NOMO-1 treated with dmso at 0.1 percent for 144 hours (cell line): ENCODE results near the gene GCGR.

Source experiments
- DNase-seq: peaks from one replicate; lab custom pipeline; 2025; ENCODE audit not compliant: unreplicated experiment; lab: John Stamatoyannopoulos, UW

Gene GCGR

DNA sequence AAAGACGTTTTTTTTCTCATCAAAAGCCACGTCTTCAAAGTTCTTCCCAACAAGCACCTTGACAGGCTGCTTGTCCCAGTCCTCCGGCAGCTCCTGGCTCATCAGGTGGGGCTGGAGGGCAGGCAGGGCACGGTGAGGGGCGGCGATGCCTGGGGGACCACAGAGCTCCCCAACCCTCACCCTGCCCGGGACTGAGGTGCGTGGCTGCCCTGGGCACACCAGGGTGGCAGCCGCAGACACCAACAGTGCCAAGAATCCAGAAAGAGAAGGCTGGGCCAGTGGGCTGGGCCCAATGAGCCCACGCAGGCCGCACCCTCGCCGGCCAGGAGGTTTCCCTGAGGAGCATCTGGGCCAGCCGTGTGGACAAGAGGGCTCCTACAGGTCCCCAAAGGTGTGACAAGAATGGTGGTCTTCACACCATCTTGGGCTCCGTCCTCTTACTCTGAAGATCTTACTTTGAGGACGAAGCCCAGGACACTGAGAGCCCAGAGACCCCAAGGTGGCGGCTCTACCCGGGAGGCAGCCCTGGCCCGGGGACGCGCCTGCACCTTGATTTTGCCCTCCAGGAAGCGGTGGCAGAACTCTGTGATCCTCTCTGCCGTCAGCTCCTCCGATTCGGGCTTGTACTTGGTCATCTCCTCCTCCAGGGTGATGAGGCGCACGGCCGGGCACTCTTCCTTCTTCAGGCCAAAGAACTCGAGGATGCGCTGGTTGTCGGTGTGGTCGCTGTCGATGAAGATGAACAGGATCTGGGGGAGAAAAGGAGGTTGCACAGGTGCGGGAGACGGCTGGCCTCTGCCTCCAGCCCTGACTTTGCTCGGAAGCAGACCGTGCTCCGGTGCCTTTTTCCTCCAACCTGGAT, 42.2 kb downstream of the GCGR start:
- DNase-seq, result no peak

DNA sequence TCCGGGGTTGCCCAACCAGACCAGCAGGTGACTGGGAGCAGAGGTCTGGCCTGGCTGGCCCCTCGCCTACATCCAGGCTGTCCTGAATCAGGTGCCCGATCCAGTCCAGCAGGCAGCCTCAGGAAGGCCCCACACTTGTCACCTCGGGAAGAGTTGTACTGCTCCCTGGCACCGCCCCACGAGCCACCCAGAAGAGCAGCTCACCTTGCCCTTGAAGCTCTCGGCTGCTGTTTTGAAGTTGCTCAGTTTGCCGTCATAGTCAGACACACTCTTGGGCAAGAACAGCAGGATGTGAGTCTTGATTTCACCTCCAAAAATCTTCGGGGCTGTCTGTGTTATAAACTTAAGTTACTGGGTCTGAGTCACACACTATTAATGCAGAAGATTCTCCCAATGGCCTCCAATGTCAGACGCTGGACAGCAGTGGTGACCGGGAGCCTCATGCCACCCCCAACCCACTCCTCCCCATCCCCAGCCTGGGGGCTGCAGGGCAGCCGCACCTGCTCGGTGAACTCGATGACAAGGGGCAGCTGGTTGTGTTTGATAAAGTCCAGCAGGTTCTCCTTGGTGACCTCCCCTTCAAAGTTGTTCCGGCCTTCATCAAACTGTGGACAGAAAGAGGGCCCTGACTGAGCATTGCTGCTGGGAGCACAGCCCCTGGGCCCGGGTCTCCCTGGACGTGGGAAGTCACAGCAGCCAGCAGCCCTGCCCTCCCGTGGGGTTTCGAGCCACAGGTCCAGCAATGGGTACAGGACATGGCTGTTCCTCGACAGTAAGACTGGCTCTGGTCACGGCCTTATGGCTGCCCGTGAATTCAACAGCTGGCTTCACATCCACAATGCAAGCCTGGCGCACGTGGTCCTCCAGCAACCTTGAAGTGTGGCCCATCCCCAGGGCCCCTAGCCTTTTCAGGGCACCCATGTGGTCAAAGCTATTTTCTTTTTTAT, 43.1 kb downstream of the GCGR start:
- DNase-seq, result no peak

DNA sequence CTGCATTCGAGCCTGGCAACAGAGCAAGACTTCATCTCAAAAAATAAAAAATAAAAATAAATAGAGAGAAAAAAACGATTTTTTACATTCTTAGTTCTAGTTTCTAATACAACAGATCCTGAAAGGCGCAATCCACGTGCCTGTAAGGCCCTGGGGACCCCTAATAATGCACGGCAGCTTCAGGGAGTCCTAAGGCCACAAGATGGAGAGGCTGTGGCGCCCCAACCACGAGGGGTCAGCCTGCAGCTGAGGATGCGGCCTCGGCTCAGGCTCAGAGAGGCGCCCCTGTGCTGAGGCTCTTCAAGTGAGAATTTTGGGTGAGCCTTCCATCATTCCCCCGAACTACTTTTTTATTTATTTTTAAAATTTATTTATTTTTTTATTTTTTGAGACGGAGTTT, 45.5 kb downstream of the GCGR start:
- no peak for DNase-seq

DNA sequence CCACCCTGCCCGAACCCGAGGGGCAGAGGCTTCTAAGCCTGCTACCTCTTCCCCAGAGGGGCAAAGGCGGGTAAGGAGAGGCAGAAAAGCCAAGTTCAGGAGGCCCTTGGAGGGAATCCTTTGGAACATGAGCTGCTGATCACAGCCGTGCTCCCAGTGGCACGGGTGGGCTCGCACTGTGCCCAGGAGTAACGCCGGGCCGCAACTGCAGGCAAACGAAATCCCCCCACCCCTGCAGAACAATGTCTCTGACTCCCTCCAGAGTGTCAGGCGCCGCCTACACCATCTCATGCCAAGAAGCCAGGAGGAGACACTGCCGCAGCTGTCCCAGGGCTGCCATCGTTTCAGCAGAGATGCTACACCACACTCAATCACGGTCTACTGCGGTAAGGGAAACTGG, 47.5 kb downstream of the GCGR start:
- DNase-seq, result no peak

DNA sequence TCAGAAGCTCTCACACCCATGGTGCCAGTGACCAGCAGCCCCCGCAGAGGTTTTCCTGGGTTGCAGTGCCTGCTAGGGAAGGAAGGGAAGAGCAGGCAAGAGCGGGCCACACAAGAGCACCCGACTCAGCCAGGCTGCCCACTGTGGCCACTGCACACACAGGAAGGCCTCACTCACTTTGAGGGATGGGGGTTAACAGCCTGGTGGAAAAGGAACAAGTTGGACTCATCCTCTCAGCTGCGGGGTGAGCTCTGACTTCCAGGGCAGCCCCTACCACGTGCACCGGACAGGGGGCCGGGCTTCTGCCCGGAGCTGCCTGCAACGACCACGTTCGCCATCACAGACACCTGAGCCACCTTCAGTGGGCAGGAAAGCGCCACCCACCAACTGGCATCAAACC, 48.3 kb downstream of the GCGR start:
- no peak for DNase-seq

DNA sequence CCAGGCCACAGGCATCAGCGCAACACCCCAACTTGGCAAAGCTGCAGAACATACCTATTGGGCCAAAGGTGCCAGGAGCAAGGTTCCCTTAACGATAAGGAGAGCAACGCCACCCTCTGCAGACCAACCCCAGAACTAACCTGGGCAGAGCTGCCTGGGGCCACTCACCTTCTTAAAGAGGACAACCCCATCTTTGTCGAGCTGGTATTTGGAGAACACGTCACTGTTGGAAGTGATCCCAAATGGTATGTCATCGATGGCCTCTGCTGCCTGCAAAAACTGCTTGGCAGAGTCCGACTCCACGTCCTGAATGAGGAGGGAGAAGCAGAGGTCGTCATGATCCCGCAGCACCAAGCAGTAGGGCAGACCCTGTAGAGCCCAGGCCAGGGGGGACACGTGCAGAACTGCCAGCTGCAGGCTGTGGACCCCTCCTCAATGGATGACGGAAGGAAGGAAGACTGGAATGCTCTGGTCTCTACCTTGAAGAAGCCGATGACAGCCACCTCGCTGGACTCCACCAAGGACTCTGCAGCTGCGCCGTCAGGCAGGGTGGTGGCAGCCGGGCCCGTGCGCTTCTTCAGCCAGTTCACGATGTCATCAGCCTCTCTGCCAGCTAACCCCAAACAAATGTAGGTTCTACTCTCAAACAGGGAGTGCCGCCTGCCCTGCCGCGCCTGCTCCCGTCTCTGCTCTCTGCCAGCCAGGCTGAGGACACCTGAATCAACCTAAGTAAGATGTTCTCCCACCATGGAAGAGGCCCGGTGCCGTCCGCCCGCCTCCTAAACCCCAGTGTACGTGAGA, 51.2 kb downstream of the GCGR start:
- no peak for DNase-seq

DNA sequence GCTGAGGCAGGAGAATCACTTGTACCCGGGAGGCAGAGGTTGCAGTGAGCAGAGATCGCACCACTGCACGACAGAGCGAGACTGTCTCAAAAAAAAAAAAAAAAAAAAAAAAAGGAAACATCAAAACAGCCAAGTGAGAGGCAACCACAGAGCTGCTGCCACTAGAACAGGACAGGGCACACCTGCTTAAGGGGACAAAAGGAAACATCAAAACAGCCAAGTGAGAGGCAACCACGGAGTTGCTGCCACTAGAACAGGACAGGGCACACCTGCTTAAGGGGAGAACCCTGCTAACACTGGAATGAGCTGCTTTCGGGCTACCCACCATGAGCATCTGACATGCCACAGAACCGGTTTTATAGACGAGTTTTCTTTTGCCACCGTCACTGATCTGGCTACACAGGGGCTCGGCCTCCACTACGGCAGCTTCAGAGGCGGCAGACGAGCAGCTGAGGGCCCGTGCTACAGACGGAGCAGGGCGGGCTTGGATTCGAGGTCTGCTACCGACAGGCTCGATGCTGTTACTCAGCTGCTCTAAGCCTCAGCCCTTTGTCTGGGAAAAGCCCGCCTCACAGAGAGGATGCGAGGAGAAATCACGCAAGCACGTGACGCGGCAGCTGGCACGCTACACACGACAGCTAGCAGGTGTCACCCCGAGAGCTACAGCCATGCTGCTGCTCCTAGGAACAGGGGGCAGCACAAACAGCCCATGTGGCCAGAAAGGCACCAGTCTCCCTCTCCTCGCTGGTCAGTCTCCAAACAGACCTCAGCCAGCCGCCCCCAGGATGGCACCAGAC, 54.4 kb downstream of the GCGR start:
- no peak for DNase-seq

DNA sequence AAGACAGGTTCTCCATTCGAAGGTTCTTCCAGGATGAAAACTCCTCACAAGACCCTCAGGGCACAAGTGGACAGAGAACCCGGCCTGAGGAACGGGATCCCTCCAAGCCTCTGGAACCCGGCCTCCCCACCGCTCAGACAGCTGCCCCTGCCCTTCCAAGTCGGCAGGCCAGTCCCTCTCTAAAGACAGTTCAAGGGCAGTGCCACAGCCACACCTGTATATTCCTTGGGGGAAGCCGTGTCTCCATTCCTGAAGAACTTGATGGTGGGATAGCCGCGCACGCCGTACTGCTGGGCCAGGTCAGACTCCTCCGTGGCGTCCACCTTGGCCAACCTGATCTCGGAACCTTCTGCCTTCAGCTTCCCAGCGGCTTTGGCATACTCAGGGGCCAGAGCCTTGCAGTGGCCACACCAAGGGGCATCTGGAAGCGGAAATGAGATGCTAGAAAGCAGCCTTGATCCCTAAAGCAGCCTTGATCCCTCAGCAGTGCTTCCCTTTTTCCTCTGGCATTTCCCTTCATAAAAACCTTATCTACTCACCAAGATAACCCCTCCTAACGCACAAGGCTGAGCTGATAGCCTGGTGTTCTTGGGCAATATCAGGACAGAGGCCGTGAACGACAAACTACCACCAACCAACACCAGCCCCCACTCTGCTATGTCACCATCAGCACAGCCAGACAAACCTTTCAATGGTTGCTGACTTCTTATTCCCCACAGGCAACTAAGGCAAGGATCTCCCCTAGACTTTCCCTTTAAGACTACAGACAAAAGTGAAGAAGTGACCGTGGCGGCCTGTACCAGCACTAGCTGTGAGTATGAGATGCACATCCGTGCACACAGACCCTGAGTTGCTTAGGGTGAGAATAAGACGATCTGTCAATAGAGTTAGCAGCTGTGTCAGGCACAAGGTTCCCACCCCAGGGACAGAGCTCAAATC, 55.3 kb downstream of the GCGR start:
- DNase-seq, result no peak

DNA sequence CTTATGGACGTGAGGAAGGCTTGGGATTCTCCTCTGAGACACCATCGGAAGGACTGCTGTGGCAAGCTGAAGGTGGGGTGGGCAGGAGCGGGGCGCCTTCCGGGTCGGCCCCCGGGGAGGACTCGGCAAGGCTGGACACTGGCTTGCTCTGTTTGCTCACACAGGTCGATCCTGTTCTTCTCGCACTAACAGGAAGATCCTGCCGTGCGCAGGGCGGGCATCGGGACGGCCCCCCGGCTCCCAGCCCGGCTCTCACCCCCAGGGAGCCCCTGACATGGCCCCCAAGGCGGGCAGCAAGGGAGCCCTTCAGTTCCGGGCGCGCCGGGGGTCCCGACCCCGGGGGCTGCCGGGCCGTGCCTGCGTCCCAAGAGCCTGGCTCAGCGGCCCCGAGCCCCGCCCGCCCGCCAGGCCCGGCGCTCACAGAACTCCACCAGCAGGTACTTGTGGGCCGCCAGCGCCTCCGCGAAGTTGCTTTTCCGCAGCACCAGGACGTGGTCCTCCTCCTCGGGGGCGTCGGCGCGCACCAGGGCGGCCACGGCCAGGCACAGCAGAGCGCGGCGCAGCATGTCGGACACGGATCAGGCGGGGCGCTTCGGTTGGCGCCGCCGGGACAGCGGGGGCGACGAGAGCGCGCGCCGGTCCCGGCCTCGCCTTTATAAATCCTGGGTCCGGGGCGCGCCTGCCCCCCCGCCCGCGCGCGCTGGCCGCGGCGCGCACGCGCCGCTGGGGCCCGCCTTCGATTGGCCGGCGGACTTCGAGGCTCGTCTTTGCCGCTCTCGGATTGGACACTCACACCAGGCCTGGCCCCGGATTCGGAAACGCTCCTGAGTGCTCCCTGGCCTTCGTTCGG, 56.2 kb downstream of the GCGR start, which contains the start of gene P4HB:
P4HB (minus strand) TSS at position 630 of the 850 bp plus-strand sequence; CDS start at position 566, 64 bp downstream.
- no peak for DNase-seq

DNA sequence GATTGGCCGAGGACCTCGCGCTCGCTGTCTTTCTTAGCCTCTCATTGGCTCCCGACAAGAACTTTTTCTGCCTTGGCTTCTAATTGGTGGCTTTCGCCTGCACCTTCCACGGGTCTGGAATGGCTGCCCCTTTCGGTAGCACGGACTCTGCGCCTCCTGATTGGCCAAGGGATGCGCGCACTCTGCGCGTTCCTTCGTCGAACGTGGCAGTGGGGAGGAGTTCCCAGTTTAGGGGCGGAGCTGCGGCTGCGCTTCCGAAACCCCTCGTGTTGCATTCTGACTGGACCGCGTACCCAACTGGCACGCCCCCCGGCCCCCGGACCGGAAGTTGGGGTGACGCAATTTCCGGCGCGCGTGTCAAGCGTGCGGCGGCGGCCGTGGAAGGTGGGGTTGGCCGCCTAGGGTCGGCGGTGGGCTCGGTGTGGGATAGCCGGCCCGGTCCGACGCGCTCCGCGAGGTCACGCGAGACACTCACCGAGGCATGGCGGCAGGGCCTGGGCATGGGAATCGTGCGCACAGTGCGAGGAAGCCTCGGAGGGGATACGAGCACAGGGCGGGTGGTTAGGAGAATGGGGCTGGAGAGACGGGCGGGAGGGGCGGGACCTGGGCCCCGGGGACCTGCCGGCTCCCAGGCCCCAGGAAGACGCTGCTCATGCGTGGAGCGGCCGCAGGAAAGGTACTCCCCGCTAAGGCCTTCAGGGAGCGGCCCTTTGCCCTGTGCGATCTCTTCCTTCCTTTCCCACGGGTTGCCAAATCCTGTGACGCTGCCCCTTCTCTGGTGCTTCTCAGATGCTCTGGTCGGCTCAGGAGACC, 57.0 kb downstream of the GCGR start:
- peak; percentile 100 for DNase-seq

DNA sequence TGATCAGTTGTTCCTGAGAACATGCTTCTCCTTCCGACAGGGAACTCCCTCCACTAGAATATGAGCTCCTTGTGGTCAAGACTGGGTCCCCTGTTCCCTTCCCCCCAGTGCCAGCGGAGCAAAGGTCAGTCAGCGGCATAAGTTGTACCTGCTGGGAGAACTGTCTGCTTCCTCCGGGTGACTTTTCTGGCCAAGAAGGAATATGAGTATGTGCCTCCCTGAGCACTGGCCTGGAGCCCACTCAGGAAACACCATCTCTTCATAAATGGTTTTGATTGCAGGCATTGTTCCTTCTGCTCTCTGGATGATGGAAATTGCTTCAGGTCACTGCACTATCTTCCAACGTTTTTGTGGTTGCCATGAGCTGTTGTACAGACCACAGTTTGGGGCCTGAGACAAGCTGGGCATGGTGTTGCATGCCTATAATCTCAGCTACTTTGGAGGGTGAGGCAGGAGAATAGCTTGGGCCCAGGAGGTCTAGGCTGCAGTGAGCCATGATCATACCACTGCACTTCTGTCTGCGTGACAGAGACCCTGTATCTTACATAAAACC, 59.2 kb downstream of the GCGR start:
- DNase-seq, result no peak
